ENCODE results near the gene TSSK6. TPM values are rescaled to one million over a fixed set of nuclear protein-coding genes. Genes with fewer than 3 reads are reported as not detected.

TSSK6 gene
- total RNA-seq, 4 donors from 2014 or later = 0.40 to 3.3 (median 0.92) TPM

DNA sequence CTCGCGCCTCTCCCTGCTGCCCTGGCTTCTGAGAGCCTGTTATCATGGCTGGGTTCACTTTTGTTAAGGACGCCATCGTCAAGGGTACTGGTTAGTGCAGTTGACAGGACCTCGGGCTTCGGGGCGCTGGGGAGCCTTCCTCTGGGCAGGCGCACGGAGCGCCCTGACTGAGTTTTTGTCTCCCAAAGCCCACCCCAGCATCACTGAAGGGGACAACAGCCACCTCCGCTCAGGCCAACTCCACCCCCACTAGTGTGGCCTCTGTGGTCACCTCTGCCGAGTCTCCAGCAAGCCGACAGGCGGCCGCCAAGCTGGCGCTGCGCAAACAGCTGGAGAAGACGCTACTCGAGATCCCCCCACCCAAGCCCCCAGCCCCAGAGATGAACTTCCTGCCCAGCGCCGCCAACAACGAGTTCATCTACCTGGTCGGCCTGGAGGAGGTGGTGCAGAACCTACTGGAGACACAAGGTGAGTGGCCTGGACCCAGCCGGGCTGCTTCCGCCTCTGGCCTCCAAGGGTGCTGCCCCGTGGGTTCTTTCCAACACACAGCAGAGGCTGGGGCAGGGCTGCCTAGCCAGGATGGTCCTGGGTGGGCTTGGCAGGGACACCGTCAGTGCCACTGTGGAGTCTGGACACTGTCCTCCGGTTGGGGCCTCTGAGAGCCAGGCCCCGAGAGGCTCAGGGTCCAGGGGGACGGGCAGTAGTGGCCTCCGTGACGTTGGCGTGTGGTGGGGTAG lies 16.9 kb downstream of the TSSK6 start:
- H3K4me3 ChIP-seq = no peak overlapping the region
- no peaks in the 10 kb centered on the region for H3K27me3 ChIP-seq
- no peaks in the 10 kb centered on the region for H3K9me3 ChIP-seq
- no peak overlapping the region for H3K27ac ChIP-seq
- H3K36me3 ChIP-seq = peaks cover 0 to 99% of the 10 kb centered on the region in 2 donors
- no peak for ATAC-seq
- WGBS, 2 donors (ENCODE audit: low coverage in 1 of 2) = 80% methylated on average over 1 of the region's 33 CpGs; no CpG with 5 or more reads in 1 of the 2 donors
- H3K4me1 ChIP-seq = no peaks in the 10 kb centered on the region
- TF ChIP-seq, protein P1, sequence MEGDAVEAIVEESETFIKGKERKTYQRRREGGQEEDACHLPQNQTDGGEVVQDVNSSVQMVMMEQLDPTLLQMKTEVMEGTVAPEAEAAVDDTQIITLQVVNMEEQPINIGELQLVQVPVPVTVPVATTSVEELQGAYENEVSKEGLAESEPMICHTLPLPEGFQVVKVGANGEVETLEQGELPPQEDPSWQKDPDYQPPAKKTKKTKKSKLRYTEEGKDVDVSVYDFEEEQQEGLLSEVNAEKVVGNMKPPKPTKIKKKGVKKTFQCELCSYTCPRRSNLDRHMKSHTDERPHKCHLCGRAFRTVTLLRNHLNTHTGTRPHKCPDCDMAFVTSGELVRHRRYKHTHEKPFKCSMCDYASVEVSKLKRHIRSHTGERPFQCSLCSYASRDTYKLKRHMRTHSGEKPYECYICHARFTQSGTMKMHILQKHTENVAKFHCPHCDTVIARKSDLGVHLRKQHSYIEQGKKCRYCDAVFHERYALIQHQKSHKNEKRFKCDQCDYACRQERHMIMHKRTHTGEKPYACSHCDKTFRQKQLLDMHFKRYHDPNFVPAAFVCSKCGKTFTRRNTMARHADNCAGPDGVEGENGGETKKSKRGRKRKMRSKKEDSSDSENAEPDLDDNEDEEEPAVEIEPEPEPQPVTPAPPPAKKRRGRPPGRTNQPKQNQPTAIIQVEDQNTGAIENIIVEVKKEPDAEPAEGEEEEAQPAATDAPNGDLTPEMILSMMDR (IDR thresholded peaks at IDR 0.05) = no peak
- TF ChIP-seq EP300 (IDR thresholded peaks at IDR 0.05) (no peak), POLR2AphosphoS5 (IDR thresholded peaks at IDR 0.05) (no peak)

DNA sequence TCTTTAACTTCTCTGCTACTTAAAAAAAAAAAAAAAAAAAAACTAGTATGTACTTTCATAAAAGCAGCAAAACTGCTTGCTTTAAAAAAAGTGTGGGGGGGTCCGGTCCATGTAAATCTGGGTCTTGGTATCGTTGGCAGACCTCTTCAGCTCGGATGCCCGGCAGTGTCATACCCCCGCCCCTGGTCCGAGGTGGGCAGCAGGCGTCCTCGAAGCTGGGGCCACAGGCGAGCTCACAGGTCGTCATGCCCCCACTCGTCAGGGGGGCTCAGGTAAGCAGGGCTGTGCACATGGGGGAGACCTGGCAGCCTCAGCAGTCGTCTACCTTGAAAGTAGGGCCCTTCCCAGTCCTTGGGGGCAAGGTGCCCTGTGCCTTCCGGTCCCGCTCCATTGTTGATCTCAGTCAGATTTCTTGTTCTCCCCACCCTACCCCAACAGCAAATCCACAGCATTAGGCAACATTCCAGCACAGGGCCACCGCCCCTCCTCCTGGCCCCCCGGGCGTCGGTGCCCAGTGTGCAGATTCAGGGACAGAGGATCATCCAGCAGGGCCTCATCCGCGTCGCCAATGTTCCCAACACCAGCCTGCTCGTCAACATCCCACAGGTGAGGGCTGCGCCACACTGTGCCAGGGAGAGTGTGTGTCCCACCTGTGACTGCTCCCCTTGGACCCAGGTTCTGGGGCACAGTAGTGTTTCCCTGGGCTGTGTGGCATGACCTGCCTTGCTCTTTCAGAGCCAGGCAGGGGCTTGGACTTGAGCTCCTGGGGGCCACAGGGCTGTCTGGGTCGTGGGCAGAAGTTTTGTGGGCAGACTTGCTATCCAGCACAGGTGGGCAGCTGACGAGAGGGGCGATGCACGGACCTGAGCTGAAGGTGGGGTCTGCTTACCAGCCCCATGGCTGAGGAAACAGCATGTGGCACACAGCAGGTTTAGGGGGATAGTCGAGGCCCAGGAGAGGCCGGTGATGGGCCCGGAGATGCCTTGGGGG lies 19.4 kb downstream of the TSSK6 start:
- Histone ChIP-seq H3K9me3 (no peaks in the 10 kb centered on the region), H3K36me3 (peaks cover 0 to 87% of the 10 kb centered on the region in 2 donors), H3K4me1 (peaks cover 0 to 1% (median 0%) of the 10 kb centered on the region in 3 donors), H3K27ac (no peak overlapping the region), H3K4me3 (no peak overlapping the region), H3K27me3 (no peaks in the 10 kb centered on the region)
- no peak for TF ChIP-seq EP300 (IDR thresholded peaks at IDR 0.05)
- no peak for TF ChIP-seq POLR2A (IDR thresholded peaks at IDR 0.05)
- TF ChIP-seq, protein P1 (IDR thresholded peaks at IDR 0.05) = no peak
- TF ChIP-seq POLR2AphosphoS5 (IDR thresholded peaks at IDR 0.05) = no peak
- 80 to 84% methylated on average over 1 to 6 of the region's 30 CpGs for WGBS, 2 donors (ENCODE audit: low coverage in 1 of 2)
- ATAC-seq = no peak

DNA sequence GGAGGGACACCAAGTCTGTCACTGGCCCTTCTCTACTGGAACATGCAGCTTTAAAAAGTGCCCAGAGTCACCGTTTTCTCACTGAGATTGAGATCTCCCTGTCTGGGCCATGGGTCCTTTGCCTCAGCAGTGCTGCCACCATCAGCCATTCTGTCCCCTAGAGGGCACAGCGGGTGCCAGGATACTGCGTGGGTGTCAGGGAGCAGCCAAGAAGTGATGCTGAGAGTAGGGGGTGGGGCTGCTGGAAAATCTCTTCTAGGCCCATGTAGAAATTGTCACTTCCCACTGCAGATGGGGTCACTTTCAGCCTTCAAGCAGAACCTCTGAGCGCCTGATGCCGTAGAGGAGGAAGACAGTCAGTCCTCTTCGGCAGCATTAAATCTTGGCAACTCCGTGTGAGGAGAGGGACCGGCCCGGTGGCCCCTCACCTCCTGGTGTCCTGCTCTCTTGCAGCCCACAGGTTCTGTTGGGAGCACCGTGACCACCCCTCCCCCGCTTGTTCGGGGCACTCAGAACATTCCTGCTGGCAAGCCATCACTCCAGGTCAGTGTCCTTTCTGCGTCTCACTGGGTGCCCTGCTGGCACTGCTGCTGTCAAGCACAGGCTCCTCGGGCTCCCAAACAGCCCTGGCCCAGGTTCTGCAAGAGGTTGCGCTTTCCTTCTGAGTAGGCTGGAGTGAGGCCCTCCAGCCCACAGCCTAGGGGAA lies 21.4 kb downstream of the TSSK6 start:
- Histone ChIP-seq H3K4me1 (peaks cover 0 to 20% (median 11%) of the 10 kb centered on the region in 3 donors), H3K4me3 (no peak overlapping the region), H3K27me3 (no peaks in the 10 kb centered on the region), H3K9me3 (no peaks in the 10 kb centered on the region), H3K36me3 (peaks cover 0 to 68% of the 10 kb centered on the region in 2 donors), H3K27ac (no peak overlapping the region)
- ATAC-seq = no peak
- no peak for TF ChIP-seq POLR2A (IDR thresholded peaks at IDR 0.05)
- TF ChIP-seq, protein P1 (IDR thresholded peaks at IDR 0.05) = no peak
- TF ChIP-seq POLR2AphosphoS5 (IDR thresholded peaks at IDR 0.05) = no peak
- TF ChIP-seq EP300 (IDR thresholded peaks at IDR 0.05) = no peak
- 70 to 100% methylated on average over 1 to 3 of the region's 15 CpGs for WGBS, 2 donors (ENCODE audit: low coverage in 1 of 2)

DNA sequence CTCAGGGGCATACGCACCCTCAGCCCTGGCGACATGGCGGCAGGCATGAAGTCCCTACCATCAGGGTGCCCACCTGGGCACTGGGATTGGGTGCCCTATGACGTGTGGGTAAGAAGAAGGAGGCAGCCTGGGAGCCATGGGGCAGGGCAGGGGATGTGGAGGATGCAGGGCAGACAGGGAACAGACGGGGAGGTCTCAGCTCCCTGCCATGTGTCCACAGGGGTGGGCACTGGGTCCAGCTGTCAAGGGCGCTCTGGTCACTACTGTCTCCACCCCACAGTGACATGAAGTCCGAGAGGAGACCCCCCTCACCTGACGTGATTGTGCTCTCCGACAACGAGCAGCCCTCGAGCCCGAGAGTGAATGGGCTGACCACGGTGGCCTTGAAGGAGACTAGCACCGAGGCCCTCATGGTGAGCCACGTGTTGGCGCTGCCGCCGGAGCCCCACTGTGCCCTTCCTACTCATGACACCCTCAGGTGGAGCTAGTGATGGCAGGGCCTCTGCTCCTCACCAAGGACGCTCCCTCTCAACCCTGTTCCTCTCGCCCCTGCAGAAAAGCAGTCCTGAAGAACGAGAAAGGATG lies 23.2 kb downstream of the TSSK6 start:
- TF ChIP-seq POLR2AphosphoS5 (IDR thresholded peaks at IDR 0.05) (no peak), EP300 (IDR thresholded peaks at IDR 0.05) (no peak), POLR2A (IDR thresholded peaks at IDR 0.05) (no peak)
- TF ChIP-seq, protein P1 (IDR thresholded peaks at IDR 0.05) = no peak
- Histone ChIP-seq H3K4me3 (no peak overlapping the region), H3K27me3 (no peaks in the 10 kb centered on the region), H3K9me3 (no peaks in the 10 kb centered on the region), H3K27ac (no peak overlapping the region), H3K4me1 (peaks cover 0 to 39% (median 22%) of the 10 kb centered on the region in 3 donors), H3K36me3 (peaks cover 0 to 49% of the 10 kb centered on the region in 2 donors)
- no peak for ATAC-seq
- WGBS, 2 donors (ENCODE audit: low coverage in 1 of 2) = 60% methylated on average over 2 of the region's 21 CpGs; no CpG with 5 or more reads in 1 of the 2 donors

Measured in gastroesophageal sphincter (tissue), 4 donors.